Measurements from ENCODE around the gene PADI1. TPM values are rescaled to one million over a fixed set of nuclear protein-coding genes. Genes with fewer than 3 reads are reported as not detected.

The PADI1 gene
- total and polyA plus RNA-seq, 4 donors: 4.9 TPM; not detected in 3

DNA sequence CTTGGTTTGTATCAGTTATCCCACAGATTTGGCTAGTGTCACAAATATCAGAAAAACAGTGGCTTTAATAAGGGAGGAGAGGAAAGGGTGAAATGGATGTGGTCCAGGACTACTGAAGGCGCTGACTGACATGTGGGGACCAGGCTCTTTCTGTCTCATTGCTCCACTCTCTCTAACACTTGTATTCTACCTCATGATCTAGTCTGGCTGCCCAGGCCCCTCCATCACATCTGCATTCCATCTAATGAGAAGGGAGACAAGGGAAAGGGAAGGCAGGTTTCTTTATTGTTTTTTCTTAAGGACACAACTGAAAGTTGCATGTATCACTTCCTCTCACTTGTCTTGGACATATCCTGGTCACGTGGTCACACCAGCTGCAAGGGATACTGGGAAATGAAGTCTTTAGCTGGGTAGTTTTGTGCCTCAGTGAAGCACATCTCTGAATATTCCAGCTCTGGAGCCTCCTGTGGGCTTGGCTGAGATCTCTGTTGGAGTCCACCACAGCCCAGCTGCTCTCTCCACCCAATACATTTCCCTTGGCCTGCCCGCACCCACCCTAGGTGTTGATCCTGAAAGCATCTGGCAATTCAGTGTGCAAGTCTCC is 43.7 kb upstream of the PADI1 start (continued):
- TF ChIP-seq, protein P1, sequence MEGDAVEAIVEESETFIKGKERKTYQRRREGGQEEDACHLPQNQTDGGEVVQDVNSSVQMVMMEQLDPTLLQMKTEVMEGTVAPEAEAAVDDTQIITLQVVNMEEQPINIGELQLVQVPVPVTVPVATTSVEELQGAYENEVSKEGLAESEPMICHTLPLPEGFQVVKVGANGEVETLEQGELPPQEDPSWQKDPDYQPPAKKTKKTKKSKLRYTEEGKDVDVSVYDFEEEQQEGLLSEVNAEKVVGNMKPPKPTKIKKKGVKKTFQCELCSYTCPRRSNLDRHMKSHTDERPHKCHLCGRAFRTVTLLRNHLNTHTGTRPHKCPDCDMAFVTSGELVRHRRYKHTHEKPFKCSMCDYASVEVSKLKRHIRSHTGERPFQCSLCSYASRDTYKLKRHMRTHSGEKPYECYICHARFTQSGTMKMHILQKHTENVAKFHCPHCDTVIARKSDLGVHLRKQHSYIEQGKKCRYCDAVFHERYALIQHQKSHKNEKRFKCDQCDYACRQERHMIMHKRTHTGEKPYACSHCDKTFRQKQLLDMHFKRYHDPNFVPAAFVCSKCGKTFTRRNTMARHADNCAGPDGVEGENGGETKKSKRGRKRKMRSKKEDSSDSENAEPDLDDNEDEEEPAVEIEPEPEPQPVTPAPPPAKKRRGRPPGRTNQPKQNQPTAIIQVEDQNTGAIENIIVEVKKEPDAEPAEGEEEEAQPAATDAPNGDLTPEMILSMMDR (IDR thresholded peaks at IDR 0.05; ENCODE audit: low read depth, low read length, missing input control): no peak
- TF ChIP-seq, protein P2, sequence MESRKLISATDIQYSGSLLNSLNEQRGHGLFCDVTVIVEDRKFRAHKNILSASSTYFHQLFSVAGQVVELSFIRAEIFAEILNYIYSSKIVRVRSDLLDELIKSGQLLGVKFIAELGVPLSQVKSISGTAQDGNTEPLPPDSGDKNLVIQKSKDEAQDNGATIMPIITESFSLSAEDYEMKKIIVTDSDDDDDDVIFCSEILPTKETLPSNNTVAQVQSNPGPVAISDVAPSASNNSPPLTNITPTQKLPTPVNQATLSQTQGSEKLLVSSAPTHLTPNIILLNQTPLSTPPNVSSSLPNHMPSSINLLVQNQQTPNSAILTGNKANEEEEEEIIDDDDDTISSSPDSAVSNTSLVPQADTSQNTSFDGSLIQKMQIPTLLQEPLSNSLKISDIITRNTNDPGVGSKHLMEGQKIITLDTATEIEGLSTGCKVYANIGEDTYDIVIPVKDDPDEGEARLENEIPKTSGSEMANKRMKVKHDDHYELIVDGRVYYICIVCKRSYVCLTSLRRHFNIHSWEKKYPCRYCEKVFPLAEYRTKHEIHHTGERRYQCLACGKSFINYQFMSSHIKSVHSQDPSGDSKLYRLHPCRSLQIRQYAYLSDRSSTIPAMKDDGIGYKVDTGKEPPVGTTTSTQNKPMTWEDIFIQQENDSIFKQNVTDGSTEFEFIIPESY (IDR thresholded peaks at IDR 0.05): no peak
- TF ChIP-seq NR2F2 (IDR thresholded peaks at IDR 0.05) (no peak), GABPA (IDR thresholded peaks at IDR 0.05 in 1 of 2, conservative IDR thresholded peaks at IDR 0.05 in 1 of 2) (no peak)

DNA sequence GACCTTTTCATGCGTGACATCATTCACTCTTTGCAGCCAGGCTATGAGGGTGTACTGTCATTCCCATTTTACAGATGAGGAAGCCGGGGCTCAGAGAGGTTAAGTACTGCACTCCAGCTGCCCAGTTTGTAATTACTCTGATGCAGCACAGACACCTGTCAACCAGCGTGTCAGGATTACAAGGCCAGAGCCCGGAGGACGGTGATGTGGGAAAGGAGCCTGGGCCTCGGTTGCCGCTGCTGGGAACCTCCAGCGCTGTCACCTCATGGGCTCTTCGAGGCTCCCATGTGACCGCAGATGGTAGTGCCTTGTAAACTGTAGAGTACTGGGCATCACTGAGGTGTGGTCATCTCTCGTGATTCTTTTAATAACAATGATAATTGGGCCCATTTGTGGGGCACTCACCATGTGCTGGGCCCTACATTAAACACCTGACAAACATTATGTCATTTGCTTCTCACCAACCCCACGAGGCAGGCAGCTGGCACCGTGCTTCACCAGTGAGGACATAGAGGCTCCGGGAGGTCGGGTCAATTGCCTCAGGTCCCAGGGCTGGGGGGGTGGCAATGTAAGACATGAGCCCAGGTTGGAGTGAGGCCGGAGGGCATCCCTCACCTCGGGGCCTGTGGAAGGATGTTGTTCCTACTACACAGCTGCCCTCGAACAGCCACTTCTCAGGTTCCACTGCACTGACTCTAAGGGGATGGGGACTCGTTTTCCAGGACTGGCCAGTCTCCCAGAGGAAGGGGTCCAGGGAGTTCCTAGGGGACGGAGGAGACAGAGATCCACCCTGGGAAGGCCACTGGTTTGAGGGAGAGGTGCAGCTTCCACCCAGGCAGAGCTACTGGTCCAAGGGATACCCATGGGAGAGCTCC is 42.8 kb upstream of the PADI1 start:
- Histone ChIP-seq H3K4me1 (ENCODE audit: control insufficient read depth in 4 of 4, insufficient read depth in 4 of 4, low read length in 3 of 4) (no peaks in the 10 kb centered on the region), H3K36me3 (ENCODE audit: control insufficient read depth in 4 of 4, insufficient read depth in 3 of 4, low read depth in 1 of 4, low read length in 3 of 4) (no peaks in the 10 kb centered on the region), H3K9me3 (ENCODE audit: control insufficient read depth in 4 of 4, low read length in 3 of 4) (no peaks in the 10 kb centered on the region), H3K27ac (ENCODE audit: low read depth in 1 of 2, low read length in 2 of 2) (no peak overlapping the region), H3K9ac (ENCODE audit: low read depth in 1 of 2, low read length in 2 of 2) (no peak overlapping the region), H3K27me3 (ENCODE audit: control insufficient read depth in 4 of 4, insufficient read depth in 4 of 4, low read length in 3 of 4) (peaks cover 0 to 2% (median 0%) of the 10 kb centered on the region in 4 donors), H3K4me3 (ENCODE audit: low read depth in 1 of 3, low read length in 3 of 3) (no peak overlapping the region)
- TF ChIP-seq FOXA2 (IDR thresholded peaks at IDR 0.05): no peak
- TF ChIP-seq, protein P3, sequence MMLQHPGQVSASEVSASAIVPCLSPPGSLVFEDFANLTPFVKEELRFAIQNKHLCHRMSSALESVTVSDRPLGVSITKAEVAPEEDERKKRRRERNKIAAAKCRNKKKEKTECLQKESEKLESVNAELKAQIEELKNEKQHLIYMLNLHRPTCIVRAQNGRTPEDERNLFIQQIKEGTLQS (IDR thresholded peaks at IDR 0.05): no peak
- TF ChIP-seq GABPA (IDR thresholded peaks at IDR 0.05 in 1 of 2, conservative IDR thresholded peaks at IDR 0.05 in 1 of 2): no peak
- no peak for TF ChIP-seq TAF1 (conservative IDR thresholded peaks at IDR 0.05)
- no peak for TF ChIP-seq HNF4G (IDR thresholded peaks at IDR 0.05)
- no peak for DNase-seq (ENCODE audit: low spot score)
- 84% methylated on average over 20 of the region's 20 CpGs for WGBS

DNA sequence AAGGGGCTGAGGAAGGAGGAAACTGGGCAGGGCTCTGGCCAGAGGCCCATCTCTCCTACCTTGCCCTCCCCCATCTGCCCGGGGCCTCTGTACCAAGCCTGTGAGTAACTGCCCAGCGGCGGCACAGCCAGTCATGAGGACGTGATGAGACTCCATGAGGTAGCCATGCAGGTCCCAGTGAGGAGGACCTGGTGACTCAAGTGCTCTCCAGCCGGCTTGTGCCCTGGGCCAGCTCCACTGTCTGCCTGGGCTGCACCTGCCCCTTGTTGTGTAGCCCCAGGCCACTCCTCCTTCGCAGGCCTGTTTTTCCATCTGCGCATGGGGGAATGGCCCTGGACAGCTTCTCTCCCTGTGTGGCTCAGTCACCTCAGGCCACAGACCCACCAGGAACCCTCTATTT is 42.0 kb upstream of the PADI1 start:
- Histone ChIP-seq H3K4me3 (ENCODE audit: low read depth in 1 of 3, low read length in 3 of 3) (no peak overlapping the region), H3K9me3 (ENCODE audit: control insufficient read depth in 4 of 4, low read length in 3 of 4) (no peaks in the 10 kb centered on the region), H3K4me1 (ENCODE audit: control insufficient read depth in 4 of 4, insufficient read depth in 4 of 4, low read length in 3 of 4) (no peaks in the 10 kb centered on the region), H3K27ac (ENCODE audit: low read depth in 1 of 2, low read length in 2 of 2) (no peak overlapping the region), H3K9ac (ENCODE audit: low read depth in 1 of 2, low read length in 2 of 2) (no peak overlapping the region), H3K27me3 (ENCODE audit: control insufficient read depth in 4 of 4, insufficient read depth in 4 of 4, low read length in 3 of 4) (peaks cover 0 to 2% (median 0%) of the 10 kb centered on the region in 4 donors), H3K36me3 (ENCODE audit: control insufficient read depth in 4 of 4, insufficient read depth in 3 of 4, low read depth in 1 of 4, low read length in 3 of 4) (no peaks in the 10 kb centered on the region)
- no peak for TF ChIP-seq GABPA (IDR thresholded peaks at IDR 0.05 in 1 of 2, conservative IDR thresholded peaks at IDR 0.05 in 1 of 2)
- no peak for TF ChIP-seq HNF4A (conservative IDR thresholded peaks at IDR 0.05)
- no peak for TF ChIP-seq TAF1 (conservative IDR thresholded peaks at IDR 0.05)
- TF ChIP-seq FOXA1 (IDR thresholded peaks at IDR 0.05): no peak
- TF ChIP-seq EGR1 (IDR thresholded peaks at IDR 0.05; ENCODE audit: low read depth in 2 of 2): no peak
- TF ChIP-seq HNF4G (IDR thresholded peaks at IDR 0.05): no peak
- DNase-seq (ENCODE audit: low spot score): no peak
- 83% methylated on average over 7 of the region's 7 CpGs for WGBS

Measured in liver (tissue), 9 donors.